Measurements from ENCODE around the gene DRP2. TPM values are rescaled to one million over a fixed set of nuclear protein-coding genes. Genes with fewer than 3 reads are reported as not detected.

The DRP2 gene, protein sequence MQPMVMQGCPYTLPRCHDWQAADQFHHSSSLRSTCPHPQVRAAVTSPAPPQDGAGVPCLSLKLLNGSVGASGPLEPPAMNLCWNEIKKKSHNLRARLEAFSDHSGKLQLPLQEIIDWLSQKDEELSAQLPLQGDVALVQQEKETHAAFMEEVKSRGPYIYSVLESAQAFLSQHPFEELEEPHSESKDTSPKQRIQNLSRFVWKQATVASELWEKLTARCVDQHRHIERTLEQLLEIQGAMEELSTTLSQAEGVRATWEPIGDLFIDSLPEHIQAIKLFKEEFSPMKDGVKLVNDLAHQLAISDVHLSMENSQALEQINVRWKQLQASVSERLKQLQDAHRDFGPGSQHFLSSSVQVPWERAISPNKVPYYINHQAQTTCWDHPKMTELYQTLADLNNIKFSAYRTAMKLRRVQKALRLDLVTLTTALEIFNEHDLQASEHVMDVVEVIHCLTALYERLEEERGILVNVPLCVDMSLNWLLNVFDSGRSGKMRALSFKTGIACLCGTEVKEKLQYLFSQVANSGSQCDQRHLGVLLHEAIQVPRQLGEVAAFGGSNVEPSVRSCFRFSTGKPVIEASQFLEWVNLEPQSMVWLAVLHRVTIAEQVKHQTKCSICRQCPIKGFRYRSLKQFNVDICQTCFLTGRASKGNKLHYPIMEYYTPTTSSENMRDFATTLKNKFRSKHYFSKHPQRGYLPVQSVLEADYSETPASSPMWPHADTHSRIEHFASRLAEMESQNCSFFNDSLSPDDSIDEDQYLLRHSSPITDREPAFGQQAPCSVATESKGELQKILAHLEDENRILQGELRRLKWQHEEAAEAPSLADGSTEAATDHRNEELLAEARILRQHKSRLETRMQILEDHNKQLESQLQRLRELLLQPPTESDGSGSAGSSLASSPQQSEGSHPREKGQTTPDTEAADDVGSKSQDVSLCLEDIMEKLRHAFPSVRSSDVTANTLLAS
- total RNA-seq (2016; rRNA removed; fragmentation: Illumina TruSeq; extraction: Trizol) (0.03 and 0.04 TPM in 2 replicates), polyA plus RNA-seq (2011; rRNA removed) (0.07 and 0.09 TPM in 2 replicates), polyA minus RNA-seq (2011; rRNA and poly(A)+ RNA removed; ENCODE audit: low replicate concordance) (0.10 and 1.2 TPM in 2 replicates), Bru-seq, nascent RNA (percentile 5 among the genes with signal in this experiment), BruChase-seq, experiment 1, labeled RNA remaining after a 6-hour chase (percentile 20 among the genes with signal in this experiment), BruChase-seq, experiment 2, labeled RNA remaining after a 2-hour chase (percentile 24 among the genes with signal in this experiment)
- under 0.01 TPM in 1 of 2 replicates, not detected in the other for total RNA-seq (2016; cell fraction: cytosol; rRNA removed; fragmentation: Illumina TruSeq; extraction: Trizol; ENCODE audit: low read depth)
- total RNA-seq (2016; cell fraction: insoluble cytoplasmic fraction; rRNA removed; fragmentation: Illumina TruSeq; extraction: Trizol), result 0.02 and 0.04 TPM in 2 replicates
- total RNA-seq (2016; cell fraction: membrane; rRNA removed; fragmentation: Illumina TruSeq; extraction: Trizol), result 0.03 and 0.06 TPM in 2 replicates
- 0.09 and 0.16 TPM in 2 replicates for total RNA-seq (2016; cell fraction: nucleus; rRNA removed; fragmentation: Illumina TruSeq; extraction: Trizol)
- polyA plus RNA-seq (2011; cell fraction: cytosol; rRNA removed), result 0.04 and 0.06 TPM in 2 replicates
- 0.13 and 0.23 TPM in 2 replicates for polyA plus RNA-seq (2011; cell fraction: nucleus; rRNA removed)
- 0.03 and 0.07 TPM in 2 replicates for polyA plus RNA-seq (2012)
- not detected in 2 replicates for polyA plus RNA-seq (2016; cell fraction: cytosol; fragmentation: Illumina TruSeq; extraction: Trizol; ENCODE audit: low read depth)
- not detected in 2 replicates for polyA plus RNA-seq (2016; cell fraction: insoluble cytoplasmic fraction; fragmentation: Illumina TruSeq; extraction: Trizol; ENCODE audit: low read depth)
- polyA plus RNA-seq (2016; cell fraction: membrane; fragmentation: Illumina TruSeq; extraction: Trizol; ENCODE audit: low read depth), result 0.03 TPM in 1 of 2 replicates, not detected in the other
- 0.21 and 0.27 TPM in 2 replicates for polyA plus RNA-seq (2016; cell fraction: nucleus; fragmentation: Illumina TruSeq; extraction: Trizol; ENCODE audit: insufficient read depth, low read depth)
- not detected in 2 replicates for polyA minus RNA-seq (2011; cell fraction: cytosol; rRNA and poly(A)+ RNA removed)
- 0.13 and 0.25 TPM in 2 replicates for polyA minus RNA-seq (2011; cell fraction: nucleus; rRNA and poly(A)+ RNA removed)
- long read RNA-seq, experiment 1, result 0 reads
- long read RNA-seq, experiment 2, result 0 reads

- H4K20me1 ChIP-seq (ENCODE audit: insufficient read depth, low read length), result no peaks in the 10 kb centered on the region
- H3K4me1 ChIP-seq (ENCODE audit: insufficient read depth, low read length), result no peaks in the 10 kb centered on the region
- DNase-seq (ENCODE audit: low spot score), result no peak
- WGBS (ENCODE audit: low lambda C conversion rate), result 28% methylated on average over 5 of the region's 7 CpGs
- no peak for FAIRE-seq
- BruUV-seq (replicated peaks), result no TSS peak
- no peak within 1 kb of the TSS for H3K4me3 ChIP-seq (replicated peaks in 1 of 3; ENCODE audit: insufficient read depth in 1 of 3, low read depth in 2 of 3, low read length in 3 of 3)
- no peak within 1 kb of the TSS for H3K9ac ChIP-seq (ENCODE audit: insufficient read depth, low read depth, low read length)
- H3K9me3 ChIP-seq (ENCODE audit: low read length), result no peaks in the 10 kb centered on the region
- intact Hi-C loops (cut with micrococcal nuclease; ENCODE audit: unreplicated experiment), result no loop called here
- H3K27ac ChIP-seq (ENCODE audit: extremely low read length, insufficient read depth, low read length), result no peak within 1 kb of the TSS
- CTCF ChIA-PET (ENCODE audit: low intra/inter-chr PET ratio, low total read pairs), result no interaction called here
- H2AFZ ChIP-seq (ENCODE audit: low read length), result no peak within 1 kb of the TSS
- H3K79me2 ChIP-seq (ENCODE audit: insufficient read depth, low read length), result no peaks in the 10 kb centered on the region
- TF ChIP-seq, protein P1, sequence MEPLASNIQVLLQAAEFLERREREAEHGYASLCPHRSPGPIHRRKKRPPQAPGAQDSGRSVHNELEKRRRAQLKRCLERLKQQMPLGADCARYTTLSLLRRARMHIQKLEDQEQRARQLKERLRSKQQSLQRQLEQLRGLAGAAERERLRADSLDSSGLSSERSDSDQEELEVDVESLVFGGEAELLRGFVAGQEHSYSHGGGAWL (CRISPR knock-in tag; IDR thresholded peaks at IDR 0.05), result no peak
- TF ChIP-seq ZNF766 (CRISPR knock-in tag; IDR thresholded peaks at IDR 0.05; ENCODE audit: borderline replicate concordance), result no peak
- no peak for ATAC-seq
- peaks cover 1 to 4% of the 10 kb centered on the region in 2 experiments; a peak in 2 of 5 replicates for H3K27me3 ChIP-seq (ENCODE audit: control insufficient read depth in 1 of 2, insufficient read depth in 2 of 2, low read length in 2 of 2)
- no peaks in the 10 kb centered on the region for H3K36me3 ChIP-seq (replicated peaks in 1 of 2; ENCODE audit: control insufficient read depth in 1 of 2, insufficient read depth in 2 of 2, low read length in 2 of 2)
- POLR2A ChIA-PET, result no interaction called here
- in situ Hi-C loops (cut with HindIII; ENCODE audit: extremely low pct_ligation_motif_present, low pct_unique_long_range_greater_than_20kb), result no loop called here
- H3K4me2 ChIP-seq (ENCODE audit: low read depth, low read length), result no peak within 1 kb of the TSS
Observed at GRCh38 chrX:101219116-101219863, at the start of gene DRP2. DRP2 (plus strand) TSS chrX:101219786; CDS start chrX:101231648, 11,862 bp downstream.
